ENCODE measurements around the gene CFAP46.

DNA sequence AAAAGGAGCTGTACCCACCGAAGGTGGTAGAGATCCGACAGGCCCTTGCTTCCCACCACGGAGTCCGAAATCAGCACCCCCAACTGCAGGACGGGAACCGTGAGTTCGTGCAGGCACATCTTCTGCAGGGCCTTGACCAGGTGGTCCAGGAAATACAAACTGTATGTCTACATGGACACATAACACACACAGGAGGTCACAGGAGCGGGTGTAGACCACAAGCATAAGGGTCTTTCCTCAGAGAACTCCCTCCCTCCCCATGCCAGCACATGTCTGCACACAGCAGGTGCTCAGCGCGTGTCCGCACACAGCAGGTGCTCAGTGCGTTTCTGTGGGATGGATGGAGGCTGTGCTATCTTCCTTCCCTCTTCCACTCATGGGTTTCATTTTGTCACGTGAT, 69.7 kb downstream of the CFAP46 start:
- TF ChIP-seq, protein P1, sequence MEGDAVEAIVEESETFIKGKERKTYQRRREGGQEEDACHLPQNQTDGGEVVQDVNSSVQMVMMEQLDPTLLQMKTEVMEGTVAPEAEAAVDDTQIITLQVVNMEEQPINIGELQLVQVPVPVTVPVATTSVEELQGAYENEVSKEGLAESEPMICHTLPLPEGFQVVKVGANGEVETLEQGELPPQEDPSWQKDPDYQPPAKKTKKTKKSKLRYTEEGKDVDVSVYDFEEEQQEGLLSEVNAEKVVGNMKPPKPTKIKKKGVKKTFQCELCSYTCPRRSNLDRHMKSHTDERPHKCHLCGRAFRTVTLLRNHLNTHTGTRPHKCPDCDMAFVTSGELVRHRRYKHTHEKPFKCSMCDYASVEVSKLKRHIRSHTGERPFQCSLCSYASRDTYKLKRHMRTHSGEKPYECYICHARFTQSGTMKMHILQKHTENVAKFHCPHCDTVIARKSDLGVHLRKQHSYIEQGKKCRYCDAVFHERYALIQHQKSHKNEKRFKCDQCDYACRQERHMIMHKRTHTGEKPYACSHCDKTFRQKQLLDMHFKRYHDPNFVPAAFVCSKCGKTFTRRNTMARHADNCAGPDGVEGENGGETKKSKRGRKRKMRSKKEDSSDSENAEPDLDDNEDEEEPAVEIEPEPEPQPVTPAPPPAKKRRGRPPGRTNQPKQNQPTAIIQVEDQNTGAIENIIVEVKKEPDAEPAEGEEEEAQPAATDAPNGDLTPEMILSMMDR (IDR thresholded peaks at IDR 0.05; ENCODE audit: poor library complexity, severe bottlenecking), result no peak
- TF ChIP-seq TAF1 (IDR thresholded peaks at IDR 0.05; ENCODE audit: low read depth), result no peak
- TF ChIP-seq POLR2AphosphoS5 (IDR thresholded peaks at IDR 0.05), result no peak
- no peak for TF ChIP-seq EZH2 (IDR thresholded peaks at IDR 0.05; ENCODE audit: borderline replicate concordance, insufficient read depth, low read length, poor library complexity, severe bottlenecking)
- TF ChIP-seq SMC3 (conservative IDR thresholded peaks at IDR 0.05; ENCODE audit: poor library complexity), result no peak
- TF ChIP-seq EP300 (conservative IDR thresholded peaks at IDR 0.05; ENCODE audit: poor library complexity, severe bottlenecking), result no peak

Measured in neural cell (in vitro differentiated cells).